Aorta (tissue), 5 donors: Measurements from ENCODE around the gene TMEM182. TPM values are rescaled to one million over a fixed set of nuclear protein-coding genes. Genes with fewer than 3 reads are reported as not detected.

Source experiments
- ATAC-seq: fragments of 200-7000 bp; cut with Tn5 transposase; one replicate; pipeline ENCODE4 v1.9.1; 2022; ENCODE audit warnings: moderate library complexity; ENCODE audit not compliant: low FRiP score
- DNase-seq, 2 donors: peaks; one replicate each; pipeline ENCODE4 v3.0.0-alpha.2; 2020
- H3K27ac ChIP-seq, 2 donors: one replicate each; pipeline ENCODE4 v1.5.1; 2013; ENCODE audit warnings: low read length in 2 of 2, mild to moderate bottlenecking in 2 of 2, moderate library complexity in 2 of 2, control low read depth in 1 of 2, inconsistent platforms in 1 of 2, low read depth in 1 of 2
- H3K27me3 ChIP-seq, 2 donors: one replicate each; pipeline ENCODE4 v1.6.1; 2013; ENCODE audit warnings: control low read depth in 1 of 2, low read length in 1 of 2, mild to moderate bottlenecking in 1 of 2, moderate library complexity in 1 of 2; ENCODE audit not compliant: insufficient read depth in 2 of 2, control insufficient read depth in 1 of 2
- H3K36me3 ChIP-seq, 2 donors: one replicate each; pipeline ENCODE4 v1.6.1; 2013; ENCODE audit warnings: control low read depth in 1 of 2, low read length in 1 of 2, mild to moderate bottlenecking in 1 of 2; ENCODE audit not compliant: insufficient read depth in 2 of 2, control insufficient read depth in 1 of 2
- H3K4me1 ChIP-seq, 2 donors: one replicate each; pipeline ENCODE4 v1.6.1; 2013; ENCODE audit warnings: low read length in 2 of 2, control low read depth in 1 of 2, mild to moderate bottlenecking in 1 of 2, moderate library complexity in 1 of 2; ENCODE audit not compliant: insufficient read depth in 2 of 2, control insufficient read depth in 1 of 2
- H3K4me3 ChIP-seq, 2 donors: one replicate each; pipeline ENCODE4 v1.5.1; 2013; ENCODE audit warnings: low read length in 2 of 2, control low read depth in 1 of 2, mild to moderate bottlenecking in 1 of 2
- H3K9me3 ChIP-seq: one replicate; pipeline ENCODE4 v1.6.1; 2013; ENCODE audit warnings: mild to moderate bottlenecking, low read length; ENCODE audit not compliant: control insufficient read depth
- WGBS, 2 donors: extraction: QIAGEN DNeasy Blood & Tissue Kit; methylation state at CpG; one replicate each; pipeline ENCODE4 v1.1.7; 2013; 5-methylcytosine and 5-hydroxymethylcytosine counted together
- intact Hi-C, 2 donors: fragments of 100-400 bp; cut with DNase I; formaldehyde crosslinking; loops; one replicate each; pipeline versions ENCODE4 v1.14.2 to v1.15.0; 2022
- polyA plus RNA-seq, 2 donors: library from polyadenylated mRNA; stranded (reverse); fragments of 200-250 nt; gene quantifications; one replicate each; pipeline ENCODE4 v1.2.3, GENCODE V29; 2013
- total RNA-seq, 2 donors: library from RNA; stranded (reverse); fragmentation: NEBNext Ultra II Directional; extraction: Animal tissue kit (Norgen Biotek cat#: 25700); gene quantifications; one replicate each; pipeline ENCODE4 v1.2.1, GENCODE V29; 2021
- donor health status: healthy with polysubstance abuse.
- donor health status: Bipolar disorder and iron deficiency.
- donor health status: DM: no; HTN: no; CAD: no.
- donor health status: DM: no; HTN: no; CAD: no.
- donor health status: DM: yes; HTN: yes; CAD: no.

TMEM182 gene
- total and polyA plus RNA-seq, 4 donors = 0.56 to 4.5 (median 1.5) TPM

- WGBS, 2 donors = 84 to 90% methylated on average over 6 of the region's 6 CpGs
- no peak for ATAC-seq
- no peaks in the 10 kb centered on the region for H3K27me3 ChIP-seq
- intact Hi-C loops = no loop called here
- H3K9me3 ChIP-seq = no peaks in the 10 kb centered on the region
- H3K36me3 ChIP-seq = no peaks in the 10 kb centered on the region
- no peak for DNase-seq
- no peaks in the 10 kb centered on the region for H3K4me1 ChIP-seq
- no peak overlapping the region for H3K27ac ChIP-seq
- H3K4me3 ChIP-seq = no peak overlapping the region
These were observed 72.9 kb downstream of the TMEM182 start for GRCh38 chr2:102834523-102835273.

DNA sequence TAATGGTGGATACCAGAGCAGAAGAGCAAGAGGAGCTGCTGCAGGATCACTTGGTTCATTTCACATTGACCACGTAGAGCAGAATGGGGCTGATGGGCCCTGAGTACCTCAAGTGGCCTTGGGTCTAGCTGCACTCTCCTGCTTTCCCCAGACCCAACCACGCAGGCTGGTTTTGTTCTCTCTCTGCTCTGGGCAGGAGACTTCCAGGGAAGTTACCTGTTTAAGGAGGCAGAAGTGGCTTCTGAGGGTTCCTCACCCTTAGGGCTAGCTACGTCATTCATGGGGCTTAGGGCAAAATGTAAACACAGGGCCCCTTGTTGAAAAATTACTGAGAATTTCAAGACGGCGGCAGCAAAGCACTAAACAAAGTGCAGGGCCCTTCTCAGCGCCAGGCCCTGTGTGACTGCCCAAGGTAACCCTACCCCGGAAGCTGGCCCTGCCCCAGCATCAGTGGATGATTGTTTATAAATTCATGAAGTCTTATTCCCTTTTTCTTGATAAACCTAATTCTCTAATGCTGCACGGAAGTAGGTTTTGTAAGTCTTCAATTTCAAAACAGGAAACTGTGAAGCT lies 75.9 kb downstream of the TMEM182 start:
- DNase-seq = no peak
- Histone ChIP-seq H3K36me3 (no peaks in the 10 kb centered on the region), H3K4me3 (no peak overlapping the region), H3K27me3 (no peaks in the 10 kb centered on the region), H3K27ac (no peak overlapping the region), H3K9me3 (no peaks in the 10 kb centered on the region), H3K4me1 (no peaks in the 10 kb centered on the region)
- 84 to 87% methylated on average over 8 of the region's 8 CpGs for WGBS, 2 donors
- ATAC-seq = no peak
- intact Hi-C loops = no loop called here

- H3K4me1 ChIP-seq = no peaks in the 10 kb centered on the region
- WGBS, 2 donors = 32 to 34% methylated on average over 8 of the region's 8 CpGs
- no peaks in the 10 kb centered on the region for H3K27me3 ChIP-seq
- no peak for DNase-seq
- no peaks in the 10 kb centered on the region for H3K36me3 ChIP-seq
- no peak overlapping the region for H3K4me3 ChIP-seq
- intact Hi-C loops = no loop called here
- no peaks in the 10 kb centered on the region for H3K9me3 ChIP-seq
- ATAC-seq = no peak
- H3K27ac ChIP-seq = no peak overlapping the region
These were observed 78.0 kb downstream of the TMEM182 start for GRCh38 chr2:102839668-102840388.

DNA sequence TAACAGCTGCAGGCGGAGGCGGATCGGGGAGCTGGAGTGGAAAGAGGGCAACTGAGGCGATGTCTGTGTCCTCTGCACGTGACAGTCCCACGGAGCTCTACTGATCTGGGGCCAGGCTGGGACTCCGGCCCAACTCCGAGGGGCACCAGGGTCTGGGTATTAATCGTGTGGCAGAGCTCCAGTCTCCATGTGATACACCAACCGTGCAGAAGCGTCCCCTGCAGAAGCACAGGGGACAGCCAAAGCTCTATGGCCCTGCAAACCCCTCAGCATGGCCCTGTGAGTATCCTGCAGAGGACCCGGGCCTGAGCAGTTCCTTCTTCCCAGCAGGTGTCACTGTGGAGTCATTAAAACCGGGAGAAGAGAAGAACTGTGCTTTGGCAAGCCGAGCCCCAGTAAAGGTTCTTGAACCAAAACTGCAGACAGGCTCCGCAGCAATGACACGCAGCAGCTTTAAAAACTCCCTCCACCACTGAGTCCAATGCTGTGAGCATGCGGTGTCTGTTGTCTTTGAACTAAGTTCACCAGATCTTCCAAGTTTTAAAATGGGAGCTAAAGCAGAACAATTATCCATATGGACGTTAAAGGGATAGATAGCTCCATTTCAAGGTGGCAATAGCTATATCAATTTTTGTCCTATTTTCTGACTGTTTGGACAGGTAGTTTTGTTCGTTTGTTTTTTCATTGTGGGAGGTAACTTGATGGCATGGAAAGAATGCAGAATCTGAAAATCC lies 79.4 kb downstream of the TMEM182 start:
- DNase-seq (no peak), ATAC-seq (peak; percentile 59)
- intact Hi-C loops = no loop called here
- H3K27ac ChIP-seq = no peak overlapping the region
- no peaks in the 10 kb centered on the region for H3K4me1 ChIP-seq
- H3K27me3 ChIP-seq = no peaks in the 10 kb centered on the region
- H3K9me3 ChIP-seq = no peaks in the 10 kb centered on the region
- H3K4me3 ChIP-seq = no peak overlapping the region
- no peaks in the 10 kb centered on the region for H3K36me3 ChIP-seq
- WGBS, 2 donors = 51% methylated on average over 19 of the region's 19 CpGs

DNA sequence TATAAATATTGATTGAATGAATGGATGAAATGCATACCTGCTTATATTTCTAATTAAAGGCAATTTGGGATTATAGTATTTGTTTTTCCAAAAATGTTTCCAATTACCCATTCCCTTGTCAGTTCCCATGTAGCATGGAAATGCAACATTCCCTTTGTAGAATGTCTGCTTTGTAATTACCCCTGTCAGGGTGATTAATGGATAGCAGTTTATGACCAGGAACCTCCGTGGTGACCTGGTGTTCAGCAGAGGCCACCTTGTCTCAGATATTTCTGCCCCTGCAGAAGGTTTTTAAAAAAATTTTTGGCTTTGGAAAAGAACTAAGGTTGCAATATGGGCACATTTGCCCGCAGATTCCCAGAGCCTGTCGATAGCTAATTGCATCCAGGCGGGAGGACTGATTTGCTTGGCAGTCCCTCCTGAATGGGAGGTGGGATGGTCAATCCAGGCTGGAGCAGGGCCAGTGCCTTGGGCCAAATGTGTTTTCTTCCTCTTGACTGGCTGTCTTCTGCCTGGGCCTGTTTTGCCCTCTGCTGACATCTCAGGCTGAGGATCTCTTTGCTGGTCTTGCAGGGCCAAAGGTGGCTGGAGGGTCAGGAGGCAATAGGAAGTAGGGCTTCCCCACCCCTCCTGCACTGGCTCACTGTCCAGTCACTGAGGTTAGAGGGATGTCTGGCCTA lies 82.1 kb downstream of the TMEM182 start:
- WGBS, 2 donors = 49 to 59% methylated on average over 4 of the region's 4 CpGs
- H3K27ac ChIP-seq = no peak overlapping the region
- no peak for ATAC-seq
- no peaks in the 10 kb centered on the region for H3K9me3 ChIP-seq
- no peaks in the 10 kb centered on the region for H3K36me3 ChIP-seq
- intact Hi-C loops = no loop called here
- DNase-seq = no peak
- H3K4me1 ChIP-seq = peaks cover 0 to 5% of the 10 kb centered on the region in 2 donors
- no peak overlapping the region for H3K4me3 ChIP-seq
- no peaks in the 10 kb centered on the region for H3K27me3 ChIP-seq

- H3K36me3 ChIP-seq = no peaks in the 10 kb centered on the region
- no peak overlapping the region for H3K4me3 ChIP-seq
- no peak for DNase-seq
- intact Hi-C loops = no loop called here
- H3K27ac ChIP-seq = no peak overlapping the region
- 94% methylated on average over 3 of the region's 3 CpGs for WGBS, 2 donors
- H3K4me1 ChIP-seq = peaks cover 0 to 5% of the 10 kb centered on the region in 2 donors
- no peaks in the 10 kb centered on the region for H3K27me3 ChIP-seq
- no peak for ATAC-seq
- no peaks in the 10 kb centered on the region for H3K9me3 ChIP-seq
These were observed 83.1 kb downstream of the TMEM182 start for GRCh38 chr2:102844911-102845310.

DNA sequence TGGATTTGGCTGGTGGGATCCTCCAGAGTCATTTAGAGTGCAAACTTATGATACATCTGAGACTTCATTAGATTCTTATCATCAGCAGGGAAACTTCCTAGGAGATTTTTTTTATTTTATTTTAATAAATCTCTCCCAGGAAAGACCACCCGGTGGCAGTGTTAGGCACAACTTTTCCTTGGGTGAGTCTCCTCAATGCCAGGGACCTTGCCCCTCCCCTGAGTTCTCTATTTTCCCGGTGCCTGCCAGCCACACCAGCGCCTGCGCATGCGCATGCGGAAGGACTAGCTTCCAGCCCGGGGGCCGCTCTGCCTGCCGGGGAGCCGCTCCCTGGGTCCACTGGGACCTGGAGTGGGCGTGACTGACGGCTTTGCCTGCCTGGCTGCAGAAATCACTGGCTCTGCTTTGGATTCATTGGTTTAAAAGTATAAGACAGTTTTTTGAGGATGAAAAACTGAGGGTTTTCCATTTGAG lies 86.6 kb downstream of the TMEM182 start:
- Histone ChIP-seq H3K27me3 (peaks cover 0 to 5% of the 10 kb centered on the region in 2 donors), H3K4me1 (peaks cover 0 to 5% of the 10 kb centered on the region in 2 donors), H3K4me3 (no peak overlapping the region), H3K9me3 (no peaks in the 10 kb centered on the region), H3K27ac (no peak overlapping the region), H3K36me3 (no peaks in the 10 kb centered on the region)
- ATAC-seq (peak; percentile 67), DNase-seq (peak; percentile 89 to 94)
- WGBS, 2 donors = 1% methylated on average over 12 of the region's 12 CpGs
- intact Hi-C loops = no loop called here

DNA sequence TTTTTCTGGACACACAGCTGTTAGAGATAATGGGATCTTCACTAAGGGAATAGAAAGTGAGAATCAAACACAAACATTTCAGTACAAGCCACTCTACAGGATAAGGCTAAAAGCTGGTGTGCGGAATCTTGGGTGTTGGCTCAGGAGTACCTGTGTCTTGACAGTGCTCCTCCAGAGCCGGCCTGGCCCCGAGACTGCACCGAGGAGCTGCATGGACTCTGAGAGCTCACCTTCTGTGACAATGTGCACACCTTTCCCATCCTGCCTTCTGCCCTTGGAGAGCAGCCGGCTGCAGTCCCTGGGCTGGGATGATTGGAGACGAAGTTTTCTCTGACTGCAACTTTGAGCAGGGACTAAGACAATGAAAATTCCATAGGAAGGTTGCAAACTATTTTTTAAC lies 89.1 kb downstream of the TMEM182 start:
- intact Hi-C loops = no loop called here
- no peak for ATAC-seq

More for the DNA sequence above, 89.1 kb downstream of the TMEM182 start:
- Histone ChIP-seq H3K4me1 (peaks cover 0 to 5% of the 10 kb centered on the region in 2 donors), H3K9me3 (no peaks in the 10 kb centered on the region), H3K27me3 (peaks cover 0 to 5% of the 10 kb centered on the region in 2 donors), H3K27ac (no peak overlapping the region), H3K36me3 (no peaks in the 10 kb centered on the region), H3K4me3 (no peak overlapping the region)
- no peak for DNase-seq
- 81 to 85% methylated on average over 6 of the region's 6 CpGs for WGBS, 2 donors
